Measurements from ENCODE around the gene PARVA.

- TF ChIP-seq CTCF (IDR thresholded peaks at IDR 0.05) (no peak), ZFX (IDR thresholded peaks at IDR 0.05; ENCODE audit: borderline replicate concordance) (no peak)
These were observed 79.5 kb downstream of the PARVA start for GRCh38 chr11:12456651-12457579.
